ENCODE results near the gene MAPK7. TPM values are rescaled to one million over a fixed set of nuclear protein-coding genes. Genes with fewer than 3 reads are reported as not detected.

MAPK7 gene
- total and polyA plus RNA-seq, 2 donors (not counting 3 experiments of a cell fraction or from before 2014, with no cell fraction given) = 16.8 to 30.7 TPM

DNA sequence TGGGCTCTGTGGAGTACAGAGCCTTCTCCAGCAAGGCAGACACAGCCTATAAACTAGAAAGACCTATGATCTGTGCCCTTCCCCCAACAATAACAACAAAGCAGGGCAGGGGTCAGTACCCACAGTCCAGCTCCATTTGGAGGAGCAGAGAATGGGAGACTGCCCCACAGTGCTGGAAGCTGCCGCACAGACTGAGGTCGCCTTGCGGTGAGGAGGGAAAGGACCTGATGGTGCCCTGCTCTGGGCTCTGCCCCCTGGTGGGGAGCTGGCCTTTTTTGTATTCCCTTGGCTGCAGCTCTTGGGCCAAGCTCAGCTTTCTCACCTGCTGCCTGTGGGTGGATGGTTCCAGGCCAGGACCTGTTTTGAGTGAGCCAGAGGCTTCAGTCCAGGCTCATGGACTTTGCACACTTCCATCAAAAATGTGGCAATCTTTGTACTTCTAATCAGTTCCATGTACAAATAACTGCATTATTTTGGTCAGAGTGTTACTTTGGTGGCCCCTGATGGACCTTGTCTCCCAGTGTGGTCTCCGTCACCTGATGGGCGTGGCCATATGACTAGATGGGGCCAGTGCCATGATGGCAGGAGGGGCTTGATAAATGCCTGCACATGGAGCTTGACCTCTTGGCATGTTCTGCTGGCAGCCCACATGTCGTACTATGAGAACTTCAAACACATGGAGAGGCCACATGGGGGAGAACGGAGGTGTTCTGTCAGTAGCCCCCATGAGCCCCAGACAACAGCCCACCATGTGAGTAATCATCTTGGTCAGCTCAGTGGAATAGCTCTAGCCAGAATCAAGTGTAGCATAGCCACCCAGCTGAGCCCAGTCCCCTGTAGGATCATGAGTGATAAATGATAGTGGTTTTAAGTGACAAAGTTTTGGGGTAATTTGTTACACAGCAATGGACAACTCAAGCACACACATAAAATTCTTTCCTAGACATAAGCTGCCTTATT is 40.0 kb upstream of the MAPK7 start:
- H3K27me3 ChIP-seq (ENCODE audit: control insufficient read depth in 2 of 2, insufficient read depth in 2 of 2, low read length in 2 of 2) = no peaks in the 10 kb centered on the region
- peak; percentile 63 for FAIRE-seq
- H3K9me1 ChIP-seq (replicated peaks; ENCODE audit: control insufficient read depth, extremely low read depth, insufficient read depth, low read length) = no peaks in the 10 kb centered on the region
- no peaks in the 10 kb centered on the region for H4K20me1 ChIP-seq (replicated peaks; ENCODE audit: control insufficient read depth, extremely low read depth, insufficient read depth, low read length)
- no peak overlapping the region for H3K4me2 ChIP-seq (ENCODE audit: insufficient read depth, low read length)
- peak; percentile 66 for DNase-seq (ENCODE audit: low read depth, low spot score)
- no peaks in the 10 kb centered on the region for H3K79me2 ChIP-seq (ENCODE audit: control insufficient read depth, insufficient read depth, low read length)
- no peaks in the 10 kb centered on the region for H3K9me3 ChIP-seq (replicated peaks; ENCODE audit: control insufficient read depth, insufficient read depth, low read length)
- BruUV-seq (replicated peaks) = no TSS peak
- dilution Hi-C loops (cut with MboI; ENCODE audit: extremely low pct_ligation_motif_present, low sequenced_read_pairs) (no loop called here), intact Hi-C loops (cut with micrococcal nuclease) (no loop called here)
- TF ChIP-seq EZH2 (IDR thresholded peaks at IDR 0.05; ENCODE audit: borderline replicate concordance, low read depth, low read length, severe bottlenecking) = no peak
- TF ChIP-seq, protein P1, sequence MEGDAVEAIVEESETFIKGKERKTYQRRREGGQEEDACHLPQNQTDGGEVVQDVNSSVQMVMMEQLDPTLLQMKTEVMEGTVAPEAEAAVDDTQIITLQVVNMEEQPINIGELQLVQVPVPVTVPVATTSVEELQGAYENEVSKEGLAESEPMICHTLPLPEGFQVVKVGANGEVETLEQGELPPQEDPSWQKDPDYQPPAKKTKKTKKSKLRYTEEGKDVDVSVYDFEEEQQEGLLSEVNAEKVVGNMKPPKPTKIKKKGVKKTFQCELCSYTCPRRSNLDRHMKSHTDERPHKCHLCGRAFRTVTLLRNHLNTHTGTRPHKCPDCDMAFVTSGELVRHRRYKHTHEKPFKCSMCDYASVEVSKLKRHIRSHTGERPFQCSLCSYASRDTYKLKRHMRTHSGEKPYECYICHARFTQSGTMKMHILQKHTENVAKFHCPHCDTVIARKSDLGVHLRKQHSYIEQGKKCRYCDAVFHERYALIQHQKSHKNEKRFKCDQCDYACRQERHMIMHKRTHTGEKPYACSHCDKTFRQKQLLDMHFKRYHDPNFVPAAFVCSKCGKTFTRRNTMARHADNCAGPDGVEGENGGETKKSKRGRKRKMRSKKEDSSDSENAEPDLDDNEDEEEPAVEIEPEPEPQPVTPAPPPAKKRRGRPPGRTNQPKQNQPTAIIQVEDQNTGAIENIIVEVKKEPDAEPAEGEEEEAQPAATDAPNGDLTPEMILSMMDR (IDR thresholded peaks at IDR 0.05; ENCODE audit: extremely low read depth in 1 of 2, insufficient read depth in 1 of 2, low read depth in 1 of 2, low read length in 2 of 2) = peak; percentile 71 to 86
- ChIA-PET CTCF (interaction anchor here (0.6 to 2.7 kb wide), 23 partner anchors 8 to 109 kb away, joined by 3 to 25 read pairs (median 3); partner anchors contain the start of genes B9D1 and MAPK7), POLR2A (no interaction called here)
- peaks cover 0 to 3% of the 10 kb centered on the region in 2 experiments for H3K36me3 ChIP-seq (ENCODE audit: control insufficient read depth in 2 of 2, extremely low read depth in 1 of 2, insufficient read depth in 2 of 2, low read length in 2 of 2)
- H3K9ac ChIP-seq (replicated peaks; ENCODE audit: extremely low read depth, insufficient read depth, low read length) = no peak overlapping the region
- no peaks in the 10 kb centered on the region for H3K4me1 ChIP-seq (ENCODE audit: control insufficient read depth, extremely low read depth, insufficient read depth, low read length)
- no peak overlapping the region for H2AFZ ChIP-seq (ENCODE audit: low read depth, low read length)
- no peak overlapping the region for H3K4me3 ChIP-seq (replicated peaks in 1 of 3; ENCODE audit: insufficient read depth in 1 of 3, low read depth in 1 of 3, low read length in 3 of 3)
- no peak overlapping the region for H3K27ac ChIP-seq (ENCODE audit: insufficient read depth, low read depth, low read length)

DNA sequence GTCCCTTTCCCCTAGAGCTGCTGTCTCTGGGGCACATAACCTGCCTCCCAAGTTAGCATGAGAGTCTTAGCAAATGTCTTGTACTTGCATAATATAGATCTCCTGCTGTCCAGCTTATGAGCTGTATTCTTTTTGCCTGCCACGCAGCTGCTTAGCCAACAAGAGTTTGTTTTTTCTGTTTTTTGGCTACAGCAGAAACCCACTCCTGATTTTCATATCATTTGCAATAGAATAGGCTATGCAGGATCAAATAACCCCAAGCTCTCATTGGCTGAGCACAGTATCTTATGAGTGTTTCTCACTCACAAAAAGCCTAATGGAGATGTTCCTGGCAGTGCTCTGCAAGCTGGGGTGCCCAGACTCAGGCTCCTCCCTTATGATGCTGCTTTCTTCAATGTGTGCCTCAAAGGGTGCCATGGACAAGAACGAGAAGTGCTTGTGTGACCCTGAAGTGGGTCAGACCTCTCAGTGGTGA is 38.9 kb upstream of the MAPK7 start:
- H3K9me3 ChIP-seq (replicated peaks; ENCODE audit: control insufficient read depth, insufficient read depth, low read length) = no peaks in the 10 kb centered on the region
- TF ChIP-seq POLR2AphosphoS5 (IDR thresholded peaks at IDR 0.05; ENCODE audit: insufficient read depth, low read depth, low read length) = no peak
- TF ChIP-seq POLR2A (IDR thresholded peaks at IDR 0.05; ENCODE audit: low read depth, low read length) = no peak
- TF ChIP-seq GATA2 (IDR thresholded peaks at IDR 0.05; ENCODE audit: insufficient read depth, insufficient read length, low read depth, low read length) = no peak
- TF ChIP-seq JUN (IDR thresholded peaks at IDR 0.05; ENCODE audit: borderline replicate concordance, insufficient read depth, insufficient read length, low read depth) = no peak
- TF ChIP-seq EZH2 (IDR thresholded peaks at IDR 0.05; ENCODE audit: borderline replicate concordance, low read depth, low read length, severe bottlenecking) = no peak
- no peak for TF ChIP-seq FOS (IDR thresholded peaks at IDR 0.05; ENCODE audit: borderline replicate concordance, insufficient read depth, low read length)
- TF ChIP-seq, protein P1 (IDR thresholded peaks at IDR 0.05; ENCODE audit: extremely low read depth in 1 of 2, insufficient read depth in 1 of 2, low read depth in 1 of 2, low read length in 2 of 2) = no peak
- TF ChIP-seq, protein P2, sequence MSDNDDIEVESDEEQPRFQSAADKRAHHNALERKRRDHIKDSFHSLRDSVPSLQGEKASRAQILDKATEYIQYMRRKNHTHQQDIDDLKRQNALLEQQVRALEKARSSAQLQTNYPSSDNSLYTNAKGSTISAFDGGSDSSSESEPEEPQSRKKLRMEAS (IDR thresholded peaks at IDR 0.05; ENCODE audit: insufficient read depth, insufficient read length) = no peak
- no peak overlapping the region for H3K27ac ChIP-seq (ENCODE audit: insufficient read depth, low read depth, low read length)
- intact Hi-C loops (cut with micrococcal nuclease) = no loop called here
- dilution Hi-C loops (cut with MboI; ENCODE audit: extremely low pct_ligation_motif_present, low sequenced_read_pairs) = no loop called here
- FAIRE-seq (no peak), DNase-seq (ENCODE audit: low read depth, low spot score) (no peak)
- no peaks in the 10 kb centered on the region for H3K9me1 ChIP-seq (replicated peaks; ENCODE audit: control insufficient read depth, extremely low read depth, insufficient read depth, low read length)
- no peaks in the 10 kb centered on the region for H3K4me1 ChIP-seq (ENCODE audit: control insufficient read depth, extremely low read depth, insufficient read depth, low read length)
- no peaks in the 10 kb centered on the region for H3K27me3 ChIP-seq (ENCODE audit: control insufficient read depth in 2 of 2, insufficient read depth in 2 of 2, low read length in 2 of 2)
- H3K9ac ChIP-seq (replicated peaks; ENCODE audit: extremely low read depth, insufficient read depth, low read length) = no peak overlapping the region
- CTCF ChIA-PET = interaction anchor here (0.9 to 2.1 kb wide), 6 partner anchors 15 to 81 kb away, joined by 3 to 13 read pairs (median 4); no protein-coding TSS in a partner anchor
- no peaks in the 10 kb centered on the region for H3K36me3 ChIP-seq (ENCODE audit: control insufficient read depth in 2 of 2, extremely low read depth in 1 of 2, insufficient read depth in 2 of 2, low read length in 2 of 2)
- H3K4me2 ChIP-seq (ENCODE audit: insufficient read depth, low read length) = no peak overlapping the region
- H3K4me3 ChIP-seq (replicated peaks in 1 of 3; ENCODE audit: insufficient read depth in 1 of 3, low read depth in 1 of 3, low read length in 3 of 3) = no peak overlapping the region
- BruUV-seq (replicated peaks) = no TSS peak
- no peaks in the 10 kb centered on the region for H4K20me1 ChIP-seq (replicated peaks; ENCODE audit: control insufficient read depth, extremely low read depth, insufficient read depth, low read length)
- H2AFZ ChIP-seq (ENCODE audit: low read depth, low read length) = no peak overlapping the region
- POLR2A ChIA-PET = no interaction called here
- no peaks in the 10 kb centered on the region for H3K79me2 ChIP-seq (ENCODE audit: control insufficient read depth, insufficient read depth, low read length)

All from endothelial cell of umbilical vein (primary cell).